Hepatocyte (in vitro differentiated cells): Measurements from ENCODE around the gene ANKS4B.

Experiments
- EZH2 ChIP-seq: fragments of 200-600 bp; sonication (generic); IDR thresholded peaks from 2 replicates; pipeline ENCODE4 v1.6.1; 2016; ENCODE audit warnings: antibody characterized with exemption, mild to moderate bottlenecking, borderline replicate concordance
- TF ChIP-seq, protein P1 (sequence below): fragments of 200-600 bp; sonication (generic); IDR thresholded peaks from 2 replicates; pipeline ENCODE4 v1.5.1; 2016; ENCODE audit warnings: antibody characterized with exemption, mild to moderate bottlenecking; ENCODE audit not compliant: poor library complexity

GRCh38 chr16:21235199-21235585 lies 1.7 kb downstream of the ANKS4B start:
- TF ChIP-seq, protein P1, sequence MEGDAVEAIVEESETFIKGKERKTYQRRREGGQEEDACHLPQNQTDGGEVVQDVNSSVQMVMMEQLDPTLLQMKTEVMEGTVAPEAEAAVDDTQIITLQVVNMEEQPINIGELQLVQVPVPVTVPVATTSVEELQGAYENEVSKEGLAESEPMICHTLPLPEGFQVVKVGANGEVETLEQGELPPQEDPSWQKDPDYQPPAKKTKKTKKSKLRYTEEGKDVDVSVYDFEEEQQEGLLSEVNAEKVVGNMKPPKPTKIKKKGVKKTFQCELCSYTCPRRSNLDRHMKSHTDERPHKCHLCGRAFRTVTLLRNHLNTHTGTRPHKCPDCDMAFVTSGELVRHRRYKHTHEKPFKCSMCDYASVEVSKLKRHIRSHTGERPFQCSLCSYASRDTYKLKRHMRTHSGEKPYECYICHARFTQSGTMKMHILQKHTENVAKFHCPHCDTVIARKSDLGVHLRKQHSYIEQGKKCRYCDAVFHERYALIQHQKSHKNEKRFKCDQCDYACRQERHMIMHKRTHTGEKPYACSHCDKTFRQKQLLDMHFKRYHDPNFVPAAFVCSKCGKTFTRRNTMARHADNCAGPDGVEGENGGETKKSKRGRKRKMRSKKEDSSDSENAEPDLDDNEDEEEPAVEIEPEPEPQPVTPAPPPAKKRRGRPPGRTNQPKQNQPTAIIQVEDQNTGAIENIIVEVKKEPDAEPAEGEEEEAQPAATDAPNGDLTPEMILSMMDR, result no peak
- TF ChIP-seq EZH2, result no peak
